ENCODE results near the gene CLEC20A. TPM values are rescaled to one million over a fixed set of nuclear protein-coding genes. Genes with fewer than 3 reads are reported as not detected.

CLEC20A gene
- total RNA-seq, 1 donor from 2014 or later, result not detected

DNA sequence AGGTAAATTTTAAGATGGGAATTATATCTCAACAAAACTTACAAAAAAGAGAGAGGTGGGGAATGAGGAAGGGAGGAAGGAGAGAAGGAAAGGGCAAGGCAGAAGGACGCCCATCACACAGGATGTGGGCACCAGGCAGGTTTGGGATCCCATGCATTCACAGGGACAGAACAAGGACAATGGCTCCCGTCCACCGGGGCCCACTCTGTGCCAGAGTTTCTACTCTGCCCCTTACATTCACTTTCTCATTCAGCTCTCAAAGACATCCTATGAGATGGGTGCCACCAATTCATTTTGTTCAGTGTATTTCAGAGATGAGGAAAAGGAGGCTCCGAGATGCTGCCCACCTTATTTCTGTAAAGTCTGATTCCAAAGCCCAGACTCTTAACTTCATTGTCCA, 7.4 kb downstream of the CLEC20A start:
- no peak for DNase-seq (ENCODE audit: missing footprints)
- intact Hi-C loops (cut with DNase I), result no loop called here
- ATAC-seq, result no peak

DNA sequence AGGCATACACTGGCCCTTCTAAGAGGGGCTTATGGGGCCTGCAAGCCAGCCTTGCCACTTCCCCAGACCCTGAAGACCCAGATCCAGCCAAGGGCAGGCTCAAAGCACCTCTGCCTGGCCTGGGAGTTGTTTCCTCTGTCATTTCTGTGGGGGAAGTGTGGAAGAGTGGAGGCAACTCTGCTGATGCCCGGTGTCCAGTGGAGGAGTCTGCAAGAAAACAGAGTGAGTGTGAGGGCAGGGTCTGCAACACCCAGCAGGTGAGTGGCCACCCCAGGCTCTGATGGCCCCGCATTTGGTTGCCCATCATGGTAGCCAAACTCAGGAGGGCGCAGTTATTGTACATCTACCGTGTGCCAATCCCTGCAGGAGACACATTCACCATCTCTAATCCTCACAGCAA, 8.4 kb downstream of the CLEC20A start:
- no peak for ATAC-seq
- DNase-seq (ENCODE audit: missing footprints), result no peak
- intact Hi-C loops (cut with DNase I), result no loop called here

DNA sequence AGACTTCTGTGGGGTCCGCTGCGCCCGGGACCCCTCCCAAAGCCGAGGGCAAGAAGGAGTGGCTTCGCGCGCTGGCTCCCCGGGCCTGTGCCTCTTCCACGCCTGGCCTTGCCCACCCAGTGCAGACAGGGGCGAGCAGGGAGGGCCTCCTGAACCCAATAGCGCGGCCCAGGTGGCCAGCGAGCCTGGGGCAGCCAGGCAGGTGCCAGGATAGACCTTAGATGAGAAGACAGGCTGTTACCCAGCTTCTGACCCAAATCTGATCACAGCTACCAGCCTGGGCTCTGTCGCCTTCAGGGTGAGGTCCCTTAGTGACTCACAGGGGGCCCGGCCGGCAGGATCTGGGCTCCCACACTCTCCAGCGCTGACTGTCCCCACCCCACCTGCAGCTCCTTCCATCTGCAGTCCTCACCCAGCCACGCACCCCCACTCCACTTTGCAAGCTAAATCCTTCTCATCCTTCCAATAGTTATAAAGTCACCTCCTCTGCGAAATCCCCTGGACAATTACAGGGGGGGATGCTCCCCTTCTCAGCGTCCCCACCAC, 9.6 kb downstream of the CLEC20A start:
- intact Hi-C loops (cut with DNase I), result no loop called here
- DNase-seq (ENCODE audit: missing footprints) (no peak), ATAC-seq (peak; percentile 29)

DNA sequence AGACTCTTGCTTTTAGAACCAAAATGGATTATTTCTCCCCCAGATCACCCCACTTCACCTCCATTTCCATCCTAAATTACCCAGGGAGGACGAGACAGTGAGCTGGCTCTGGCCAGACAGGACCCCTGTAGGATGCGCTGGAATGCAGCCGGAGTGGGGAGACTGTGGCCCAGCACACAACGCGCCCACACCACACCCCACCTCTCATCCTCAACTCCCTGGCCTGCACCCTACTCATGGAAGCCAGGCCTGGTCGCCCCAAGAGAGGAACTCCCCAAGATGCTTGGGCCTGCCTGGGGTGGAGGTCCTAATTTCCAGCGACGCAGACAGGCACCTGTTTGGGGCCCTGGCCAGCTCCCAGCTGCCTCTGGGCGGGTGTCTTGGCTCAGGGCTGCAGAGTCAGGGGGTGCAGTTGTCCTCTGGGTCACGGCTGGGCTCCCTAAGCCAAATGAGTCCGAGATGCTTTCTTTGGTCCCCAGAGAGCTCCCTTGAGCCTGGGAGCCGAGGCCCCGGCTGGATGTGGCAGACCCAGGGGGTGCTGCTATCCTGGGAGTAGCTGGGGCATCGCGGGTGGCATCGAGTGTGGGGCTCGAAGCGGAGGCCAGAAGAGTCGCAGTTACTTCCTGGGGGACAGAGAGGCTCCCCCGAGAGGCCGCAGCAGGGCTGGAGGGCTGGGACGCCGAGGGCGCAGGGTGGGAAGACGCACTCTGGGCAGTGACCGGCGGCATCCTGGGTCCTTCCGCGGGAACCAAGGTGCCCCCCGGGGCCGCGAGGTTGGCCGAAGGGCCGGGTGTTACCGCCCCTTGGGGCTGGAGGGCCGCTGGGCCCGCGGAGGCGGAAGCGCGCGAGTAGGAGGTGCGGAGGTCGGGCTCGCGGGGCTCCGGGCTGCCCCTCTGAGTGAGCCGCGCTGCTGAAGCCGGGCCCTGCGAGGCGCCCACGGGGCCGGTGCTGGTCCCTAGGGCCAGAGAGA, 10.4 kb downstream of the CLEC20A start:
- DNase-seq (ENCODE audit: missing footprints), result no peak
- intact Hi-C loops (cut with DNase I), result no loop called here
- ATAC-seq, result peak; percentile 52

DNA sequence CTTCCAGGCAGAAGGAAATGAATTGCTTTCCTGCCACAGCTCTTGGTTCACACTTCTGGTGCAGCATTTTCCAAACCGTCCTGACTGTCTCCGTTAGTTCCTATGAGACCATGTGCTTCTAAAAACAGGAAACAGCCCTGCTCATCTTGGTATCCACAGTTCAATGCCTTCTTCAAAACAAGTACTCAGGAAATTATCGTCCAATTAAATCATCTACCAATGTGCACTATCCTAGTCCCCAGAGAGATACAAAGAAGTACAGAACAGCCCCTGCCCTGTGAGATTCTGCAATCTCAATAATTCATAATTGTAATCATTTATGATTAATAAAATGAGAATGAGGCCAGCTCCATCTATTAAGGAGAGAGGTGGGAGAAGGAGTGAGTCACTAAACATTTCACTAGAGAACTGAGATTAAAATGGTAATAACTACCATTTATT, 11.2 kb downstream of the CLEC20A start:
- intact Hi-C loops (cut with DNase I), result no loop called here
- ATAC-seq (no peak), DNase-seq (ENCODE audit: missing footprints) (no peak)

DNA sequence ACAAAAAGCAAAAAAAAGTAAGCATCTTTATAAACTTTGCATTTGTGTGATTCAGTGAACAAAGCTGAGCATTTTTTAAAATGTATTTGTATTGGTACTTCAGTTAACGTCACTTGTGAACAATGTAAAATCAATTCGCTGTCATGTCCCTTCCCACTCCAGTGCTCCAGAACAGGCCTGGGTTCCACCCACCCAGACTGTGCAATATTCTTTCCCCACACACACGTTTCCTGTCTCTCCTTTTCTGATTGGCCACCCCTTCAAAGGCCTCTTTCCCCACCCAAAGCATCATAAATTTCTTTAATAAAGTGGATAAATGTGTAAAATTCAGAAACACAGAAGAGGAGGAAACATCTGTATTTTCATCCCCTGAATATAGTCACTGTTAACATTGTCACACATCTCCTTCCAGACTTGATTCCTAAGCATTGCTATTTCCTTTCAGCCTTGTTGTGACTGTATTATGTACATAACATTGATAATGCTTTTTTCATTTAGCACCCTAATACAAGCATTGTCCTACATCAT, 12.0 kb downstream of the CLEC20A start:
- ATAC-seq (no peak), DNase-seq (ENCODE audit: missing footprints) (no peak)
- intact Hi-C loops (cut with DNase I), result no loop called here

DNA sequence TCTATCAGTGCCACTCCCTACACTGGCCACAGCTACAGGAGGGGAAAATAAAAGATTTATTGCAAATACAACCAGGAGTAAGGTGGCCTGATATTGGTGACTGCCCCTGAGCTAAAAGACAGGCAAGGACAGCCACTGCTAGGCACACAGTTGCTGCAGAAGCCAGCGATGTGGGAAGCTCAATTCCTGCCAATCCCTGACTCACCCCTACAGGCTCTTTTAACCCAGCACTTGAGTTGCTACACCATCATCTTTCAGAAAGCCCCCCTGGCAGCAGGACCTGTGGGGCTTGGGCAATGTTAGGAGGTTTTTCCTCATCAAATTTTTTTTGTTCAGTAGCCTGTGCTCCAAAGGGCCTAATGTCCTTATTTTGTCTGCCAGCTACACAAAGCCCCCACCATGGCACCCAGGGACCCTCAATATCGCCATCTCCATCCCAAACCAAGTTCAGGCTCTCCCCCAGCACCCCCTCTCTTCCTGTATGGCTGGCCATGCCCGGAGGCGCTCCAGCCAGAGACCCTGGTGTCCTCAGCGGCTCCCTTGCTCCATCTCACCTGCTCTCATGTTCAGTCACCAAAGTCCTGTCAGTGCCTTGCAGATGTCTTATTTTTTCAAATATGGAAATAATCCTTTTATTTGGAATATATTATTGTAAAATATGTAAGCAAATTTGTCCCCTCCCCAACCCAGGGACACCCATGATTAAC, 13.4 kb downstream of the CLEC20A start:
- no peak for DNase-seq (ENCODE audit: missing footprints)
- intact Hi-C loops (cut with DNase I), result no loop called here
- no peak for ATAC-seq

DNA sequence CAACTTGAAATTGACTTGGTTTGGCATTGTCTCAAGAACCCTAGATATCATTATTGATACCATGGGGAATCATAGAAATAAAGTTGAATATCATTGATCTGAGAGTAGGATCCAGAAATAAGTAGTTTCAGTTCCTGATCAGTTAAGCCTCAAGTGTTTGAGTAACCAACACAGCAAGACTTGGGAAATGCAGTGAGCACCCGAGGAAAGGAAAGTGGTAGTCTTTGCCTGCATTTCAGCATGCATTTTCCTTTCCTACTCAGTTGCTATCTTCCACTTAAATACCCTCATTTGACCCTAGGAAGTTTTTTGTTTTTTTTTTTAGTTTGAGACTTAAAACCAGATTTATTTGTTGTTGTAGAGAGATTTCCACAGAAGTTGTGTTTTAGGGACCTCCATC, 18.9 kb downstream of the CLEC20A start:
- ATAC-seq, result no peak
- intact Hi-C loops (cut with DNase I), result no loop called here
- DNase-seq (ENCODE audit: missing footprints), result no peak

DNA sequence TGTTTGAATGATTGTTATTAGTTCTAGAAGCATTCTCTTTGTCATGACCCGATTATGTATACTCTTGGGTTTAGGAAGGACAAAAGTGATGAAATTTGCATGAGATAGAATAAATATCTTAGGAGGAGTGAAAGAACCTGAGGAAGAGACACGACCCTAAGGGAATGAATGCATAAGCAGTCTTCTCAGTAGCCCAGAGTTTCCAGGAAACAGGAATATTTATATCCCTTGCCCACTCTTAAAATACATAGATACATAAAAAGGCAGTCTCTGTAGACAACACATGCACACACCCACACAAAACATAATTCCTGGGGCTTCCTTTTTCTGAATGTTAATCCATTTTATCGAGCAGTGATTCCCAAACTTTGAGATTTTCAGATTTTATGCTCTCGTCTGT, 19.4 kb downstream of the CLEC20A start:
- intact Hi-C loops (cut with DNase I), result no loop called here
- DNase-seq (ENCODE audit: missing footprints), result no peak
- ATAC-seq, result no peak

DNA sequence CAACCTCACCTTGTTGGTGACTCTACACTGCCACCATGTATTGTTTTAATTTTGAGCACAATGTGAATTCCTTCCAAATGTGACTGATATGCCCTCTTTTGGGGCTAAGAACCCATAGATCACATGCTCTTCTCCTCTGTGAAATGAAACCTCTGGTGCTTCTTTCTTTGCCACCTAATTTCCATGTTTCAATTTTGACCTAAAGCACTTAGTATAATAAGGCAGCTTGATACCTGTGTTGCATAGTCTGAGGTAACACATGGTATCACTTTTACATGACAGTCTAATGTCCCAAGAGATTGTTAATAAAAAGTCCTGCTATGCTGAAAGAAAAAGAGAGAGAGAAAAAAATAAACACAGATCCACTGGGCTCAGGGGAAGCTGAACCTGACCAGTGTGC, 24.2 kb downstream of the CLEC20A start:
- ATAC-seq, result no peak
- intact Hi-C loops (cut with DNase I), result no loop called here
- no peak for DNase-seq (ENCODE audit: missing footprints)

DNA sequence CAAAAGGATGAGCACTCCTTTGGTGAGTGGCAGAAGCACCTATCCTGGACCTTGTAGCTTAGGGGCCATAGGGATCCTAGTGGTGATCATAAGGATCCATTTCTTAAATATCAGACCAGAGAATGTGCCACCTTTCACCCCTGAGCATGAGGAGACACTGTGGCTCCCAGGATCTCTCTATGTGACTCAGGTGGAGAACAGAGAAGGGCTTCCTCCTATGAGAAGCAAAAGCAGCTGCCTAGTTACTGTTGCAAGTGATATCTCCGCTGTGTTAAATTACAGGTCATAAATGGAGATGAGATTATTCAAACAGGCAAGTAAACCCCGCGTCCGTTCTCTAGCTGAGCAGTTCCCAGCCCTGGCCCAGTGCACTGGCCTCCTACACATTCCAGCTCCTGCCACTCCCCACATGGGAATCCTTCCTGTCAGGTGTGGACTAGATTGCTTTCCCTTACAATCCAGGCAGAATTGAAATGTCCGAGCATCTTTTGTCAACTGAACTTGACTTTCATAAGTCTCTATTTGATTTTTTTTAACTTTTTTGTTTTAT, 26.3 kb downstream of the CLEC20A start:
- ATAC-seq, result no peak
- no peak for DNase-seq (ENCODE audit: missing footprints)
- intact Hi-C loops (cut with DNase I), result no loop called here

DNA sequence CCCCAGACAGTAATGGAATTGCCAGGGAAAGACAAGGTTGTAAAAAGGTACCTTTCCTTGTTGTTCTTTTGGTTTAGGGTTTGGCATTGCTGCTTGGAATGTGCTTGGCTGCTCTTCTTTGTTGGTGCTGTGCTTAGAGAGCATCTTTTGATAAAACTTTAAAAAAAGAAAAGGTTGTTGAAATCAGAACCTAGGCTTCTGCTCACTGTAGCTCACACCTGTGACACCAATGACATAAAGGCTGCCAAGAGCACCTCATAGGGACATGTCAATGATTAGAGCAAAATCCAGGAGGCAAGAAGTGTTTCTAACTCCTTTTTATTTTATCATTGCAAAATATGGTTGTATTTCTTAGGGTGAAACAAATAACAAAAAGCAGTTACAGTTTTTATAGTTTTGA, 28.9 kb downstream of the CLEC20A start:
- no peak for DNase-seq (ENCODE audit: missing footprints)
- ATAC-seq, result peak; percentile 39
- intact Hi-C loops (cut with DNase I), result no loop called here

DNA sequence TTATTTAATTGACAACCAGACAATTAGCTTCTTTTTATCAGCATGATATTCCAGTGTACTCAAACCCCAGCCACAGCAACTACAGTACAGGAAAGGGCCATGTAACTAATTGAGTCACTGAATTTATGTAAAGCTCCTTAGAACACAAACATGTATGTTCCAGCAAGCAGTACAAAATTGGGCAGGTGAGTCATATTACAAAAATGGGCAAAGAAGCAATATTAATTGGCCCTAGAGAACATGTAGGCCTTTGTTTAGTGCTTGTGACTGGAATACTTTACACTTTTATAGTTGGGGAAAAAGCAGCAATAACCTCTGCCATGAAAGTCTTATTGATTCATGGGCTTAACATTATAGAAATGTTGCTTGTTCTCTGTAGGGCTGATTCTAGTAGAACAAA, 31.8 kb downstream of the CLEC20A start:
- DNase-seq (ENCODE audit: missing footprints) (no peak), ATAC-seq (no peak)
- intact Hi-C loops (cut with DNase I), result no loop called here

DNA sequence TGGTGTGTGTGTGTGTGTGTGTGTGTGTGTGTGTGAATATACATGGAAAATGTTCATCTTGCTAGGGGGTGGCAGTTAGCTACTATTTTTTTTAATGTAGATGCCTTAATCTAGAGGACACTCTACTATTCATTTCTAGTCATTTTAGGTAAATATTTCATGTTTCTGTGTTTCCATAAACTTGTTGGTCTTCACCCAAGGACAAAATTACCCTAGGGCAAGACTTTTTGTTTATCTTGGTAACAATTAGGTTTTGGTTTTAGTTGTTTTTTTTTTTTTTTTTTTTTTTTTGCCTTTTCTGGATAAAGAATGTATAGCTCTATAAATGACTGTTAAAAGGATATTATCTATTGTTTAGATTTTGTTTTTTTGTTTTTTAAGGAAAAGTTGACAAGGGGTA, 32.2 kb downstream of the CLEC20A start:
- no peak for ATAC-seq
- intact Hi-C loops (cut with DNase I), result no loop called here

DNA sequence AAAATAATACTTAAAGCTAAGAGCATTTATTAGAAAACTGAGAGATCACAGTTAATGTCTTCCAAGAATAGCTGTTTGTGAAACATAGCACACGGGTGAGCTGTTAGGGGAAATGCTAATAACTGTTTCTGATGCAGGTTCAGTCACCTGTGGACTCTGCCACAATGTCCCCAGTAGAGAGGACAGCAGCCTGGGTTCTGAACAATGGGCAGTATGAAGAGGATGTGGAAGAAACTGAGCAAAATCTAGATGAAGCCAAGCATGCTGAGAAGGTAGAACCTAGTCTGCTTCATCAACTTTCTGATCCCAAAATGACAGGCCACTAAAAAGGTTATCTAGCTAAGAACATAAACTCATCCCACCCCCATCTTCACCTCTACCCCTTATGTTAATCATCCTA, 32.6 kb downstream of the CLEC20A start:
- intact Hi-C loops (cut with DNase I), result no loop called here

More for the DNA sequence above, 32.2 kb downstream of the CLEC20A start:
- no peak for DNase-seq (ENCODE audit: missing footprints)

DNA sequence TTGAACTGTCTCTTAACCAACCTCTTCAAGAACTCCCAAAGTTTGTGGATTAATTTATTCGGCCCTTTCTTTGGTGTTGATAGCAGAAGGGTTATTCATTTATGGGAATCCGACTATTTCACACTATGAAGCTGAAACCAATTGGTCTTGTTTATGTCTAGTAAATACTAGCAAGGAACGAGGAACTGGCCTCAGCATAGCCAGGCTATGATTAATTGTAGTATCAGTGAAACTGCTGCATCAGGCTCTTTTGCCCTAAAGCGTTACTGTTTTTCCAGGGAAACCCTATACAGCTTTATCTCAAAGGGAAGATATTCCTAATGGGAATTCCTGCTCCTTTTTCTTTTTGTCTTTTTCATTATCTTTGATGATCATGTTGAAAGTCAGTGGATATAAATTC, 35.1 kb downstream of the CLEC20A start:
- ATAC-seq, result no peak
- DNase-seq (ENCODE audit: missing footprints), result no peak
- intact Hi-C loops (cut with DNase I), result no loop called here

More for the DNA sequence above, 32.6 kb downstream of the CLEC20A start:
- DNase-seq (ENCODE audit: missing footprints) (no peak), ATAC-seq (no peak)

DNA sequence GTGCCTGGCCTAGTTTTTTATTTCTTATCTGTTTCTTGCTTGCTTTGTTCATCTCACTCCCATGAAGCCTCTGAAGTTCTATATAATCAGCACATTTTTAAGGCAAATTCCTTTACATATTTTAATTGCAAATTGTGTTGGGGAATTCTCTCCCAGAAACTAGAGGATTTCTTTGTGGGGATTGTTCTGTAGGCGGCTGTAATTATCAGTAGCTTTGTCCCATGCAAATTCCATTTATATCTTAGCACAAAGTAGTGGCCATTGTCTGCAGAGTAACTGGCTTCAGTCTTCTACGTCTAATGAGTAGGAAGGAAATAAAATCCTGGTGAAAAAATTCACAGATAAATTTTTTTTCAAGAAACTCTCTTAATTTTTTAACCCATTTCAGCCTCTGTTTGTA, 35.7 kb downstream of the CLEC20A start:
- DNase-seq (ENCODE audit: missing footprints) (no peak), ATAC-seq (no peak)
- intact Hi-C loops (cut with DNase I), result no loop called here

DNA sequence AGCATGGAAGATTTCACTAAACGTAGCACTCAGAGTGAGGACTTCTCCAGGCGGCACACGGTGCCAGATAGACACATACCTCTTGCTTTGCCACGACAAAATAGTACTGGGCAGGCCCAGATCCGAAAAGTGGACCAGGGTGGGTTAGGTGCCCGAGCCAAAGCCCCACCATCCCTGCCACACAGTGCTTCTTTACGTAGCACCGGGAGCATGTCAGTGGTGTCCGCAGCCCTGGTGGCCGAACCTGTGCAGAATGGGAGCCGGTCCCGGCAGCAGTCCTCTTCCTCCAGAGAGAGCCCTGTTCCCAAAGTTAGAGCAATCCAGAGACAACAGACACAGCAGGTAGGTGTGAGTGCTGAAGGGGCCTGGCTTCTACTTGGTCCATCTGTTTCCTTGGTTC, 38.6 kb downstream of the CLEC20A start:
- no peak for DNase-seq (ENCODE audit: missing footprints)
- intact Hi-C loops (cut with DNase I), result no loop called here
- ATAC-seq, result no peak

DNA sequence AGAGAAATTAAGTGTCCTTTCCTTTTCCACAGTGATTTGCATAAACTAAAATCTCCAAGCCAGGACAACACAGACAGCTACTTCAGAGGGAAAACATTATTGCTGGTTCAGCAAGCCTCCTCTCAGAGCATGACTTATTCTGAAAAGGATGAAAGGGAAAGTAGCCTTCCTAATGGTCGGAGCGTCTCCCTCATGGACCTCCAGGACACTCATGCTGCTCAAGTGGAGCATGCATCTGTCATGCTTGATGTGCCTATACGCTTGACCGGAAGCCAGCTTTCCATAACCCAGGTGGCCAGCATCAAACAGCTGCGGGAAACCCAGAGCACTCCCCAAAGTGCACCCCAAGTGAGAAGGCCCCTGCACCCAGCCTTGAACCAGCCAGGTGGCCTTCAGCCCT, 39.1 kb downstream of the CLEC20A start:
- ATAC-seq, result no peak
- DNase-seq (ENCODE audit: missing footprints), result no peak
- intact Hi-C loops (cut with DNase I), result no loop called here

Data from Right ventricle myocardium inferior (tissue), 1 donor.